Ovary (tissue), 9 donors: ENCODE data around the gene CRYBG2. TPM values are rescaled to one million over a fixed set of nuclear protein-coding genes. Genes with fewer than 3 reads are reported as not detected.

Experiments used
- DNase-seq, 5 donors: peaks; one replicate each; pipeline ENCODE4 v3.0.0-alpha.2; 2019 to 2020
- H3K27ac ChIP-seq, 2 donors: fragments of 200-600 bp; one replicate each; pipeline versions ENCODE4 v1.5.1 to v1.8.0; 2019 to 2022
- H3K27me3 ChIP-seq: fragments of 200-600 bp; one replicate; pipeline ENCODE4 v1.8.0; 2022
- H3K36me3 ChIP-seq: fragments of 200-600 bp; sonication (generic); one replicate; pipeline ENCODE4 v1.5.1; 2019
- H3K4me1 ChIP-seq: one replicate; pipeline ENCODE4 v1.8.1; 2013; ENCODE audit warnings: mild to moderate bottlenecking, moderate library complexity; ENCODE audit not compliant: insufficient read depth
- H3K4me3 ChIP-seq: fragments of 200-600 bp; sonication (generic); one replicate; pipeline ENCODE4 v1.5.1; 2017
- H3K9me3 ChIP-seq, 2 donors: fragments of 200-600 bp in 1 of 2; sonication (generic) in 1 of 2; one replicate each; pipeline versions ENCODE4 v1.5.1 to v1.8.1; 2013 to 2019; ENCODE audit warnings: mild to moderate bottlenecking in 1 of 2, moderate library complexity in 1 of 2
- EP300 ChIP-seq: sonication (generic); formaldehyde crosslinking; IDR thresholded peaks from one replicate; pipeline ENCODE4 v1.6.1; 2017; ENCODE audit warnings: antibody characterized with exemption
- POLR2A ChIP-seq: fragments of 450-650 bp; IDR thresholded peaks from one replicate; pipeline ENCODE4 v1.6.1; 2017; ENCODE audit warnings: antibody characterized with exemption, mild to moderate bottlenecking, moderate library complexity
- WGBS, 3 donors: extraction: QIAGEN DNeasy Blood & Tissue Kit in 1 of 3; methylation state at CpG; one replicate each; pipeline versions ENCODE4 v1.1.5 to v1.1.7; 2013 to 2017; 5-methylcytosine and 5-hydroxymethylcytosine counted together
- intact Hi-C, 4 donors: fragments of 100-400 bp; cut with DNase I; formaldehyde crosslinking; loops; one replicate each; pipeline versions ENCODE4 v1.11.0 to v1.15.1; 2022 to 2023
- polyA plus RNA-seq, 2 donors: library from polyadenylated mRNA; stranded (reverse); fragments of 200-250 nt in 1 of 2; fragments of 350-450 nt in 1 of 2; fragmentation: Illumina TruSeq in 1 of 2; extraction: RNeasy Lipid Tissue Mini Kit (QIAGEN cat#74804) in 1 of 2; gene quantifications; one replicate each; pipeline ENCODE4 v1.2.3, GENCODE V29; 2013 to 2014
- total RNA-seq, 7 donors: library from RNA; depleted of rRNA in 2 of 7; stranded (reverse); fragments of >200 nt in 2 of 7; fragmentation: NEBNext Ultra II Directional in 3 of 7; extraction: Animal tissue kit (Norgen Biotek cat#: 25700) in 3 of 7; gene quantifications; one replicate each; pipeline versions ENCODE4 v1.1.0 to v1.2.4, GENCODE V29; 2016 to 2023
- TF ChIP-seq, protein P1 (sequence below), 3 donors: fragments of 450-650 bp in 2 of 3; fragments of 200-600 bp in 1 of 3; IDR thresholded peaks; one replicate each; pipeline versions ENCODE4 v1.5.1 to v1.8.0; 2016 to 2022; ENCODE audit warnings: antibody characterized with exemption in 3 of 3, mild to moderate bottlenecking in 1 of 3
- donor health status: DM: no; HTN: no; CAD: no; lungs with moderate emphysema.
- donor health status: DM: no; HTN: no; CAD: no.
- donor health status: Bipolar disorder and iron deficiency.
- donor health status: DM: yes; HTN: yes; CAD: no.
- donor health status: DM: no; HTN: no; CAD: no.
- donor health status: DM: yes; HTN: yes; CAD: no.

CRYBG2 gene
- total and polyA plus RNA-seq, 9 donors: 0.11 to 2.3 (median 0.23) TPM; not detected in 6

DNA sequence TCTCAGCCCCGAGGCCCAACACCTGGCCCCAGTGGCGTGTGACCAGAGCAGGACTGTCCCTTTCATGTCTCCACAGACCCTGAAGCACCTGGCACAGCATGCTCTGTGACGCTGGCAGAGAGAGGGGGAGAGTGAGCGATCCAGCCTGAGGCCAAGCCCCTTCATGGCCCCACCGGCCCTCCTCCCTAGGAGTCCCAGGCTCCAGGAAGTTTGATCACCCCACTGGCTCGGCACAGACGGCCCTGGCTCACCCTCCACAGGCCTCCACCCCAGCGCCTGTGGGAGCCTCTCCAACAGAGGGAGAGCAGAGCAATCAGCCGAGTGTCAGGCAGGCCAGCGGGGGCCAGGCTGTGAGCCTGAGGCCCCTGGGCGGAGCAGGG is 63.1 kb downstream of the CRYBG2 start:
- WGBS, 3 donors: 65 to 85% (median 79%) methylated on average over 11 of the region's 11 CpGs
- TF ChIP-seq EP300: no peak
- TF ChIP-seq, protein P1, sequence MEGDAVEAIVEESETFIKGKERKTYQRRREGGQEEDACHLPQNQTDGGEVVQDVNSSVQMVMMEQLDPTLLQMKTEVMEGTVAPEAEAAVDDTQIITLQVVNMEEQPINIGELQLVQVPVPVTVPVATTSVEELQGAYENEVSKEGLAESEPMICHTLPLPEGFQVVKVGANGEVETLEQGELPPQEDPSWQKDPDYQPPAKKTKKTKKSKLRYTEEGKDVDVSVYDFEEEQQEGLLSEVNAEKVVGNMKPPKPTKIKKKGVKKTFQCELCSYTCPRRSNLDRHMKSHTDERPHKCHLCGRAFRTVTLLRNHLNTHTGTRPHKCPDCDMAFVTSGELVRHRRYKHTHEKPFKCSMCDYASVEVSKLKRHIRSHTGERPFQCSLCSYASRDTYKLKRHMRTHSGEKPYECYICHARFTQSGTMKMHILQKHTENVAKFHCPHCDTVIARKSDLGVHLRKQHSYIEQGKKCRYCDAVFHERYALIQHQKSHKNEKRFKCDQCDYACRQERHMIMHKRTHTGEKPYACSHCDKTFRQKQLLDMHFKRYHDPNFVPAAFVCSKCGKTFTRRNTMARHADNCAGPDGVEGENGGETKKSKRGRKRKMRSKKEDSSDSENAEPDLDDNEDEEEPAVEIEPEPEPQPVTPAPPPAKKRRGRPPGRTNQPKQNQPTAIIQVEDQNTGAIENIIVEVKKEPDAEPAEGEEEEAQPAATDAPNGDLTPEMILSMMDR (IDR thresholded peaks at IDR 0.05): no peak
- TF ChIP-seq POLR2A: no peak
- no peak for DNase-seq
- no peak overlapping the region for H3K27ac ChIP-seq
- H3K9me3 ChIP-seq: no peaks in the 10 kb centered on the region
- H3K27me3 ChIP-seq: no peaks in the 10 kb centered on the region
- no peak overlapping the region for H3K4me3 ChIP-seq
- no peaks in the 10 kb centered on the region for H3K4me1 ChIP-seq
- H3K36me3 ChIP-seq: no peaks in the 10 kb centered on the region
- intact Hi-C loops: no loop called here

DNA sequence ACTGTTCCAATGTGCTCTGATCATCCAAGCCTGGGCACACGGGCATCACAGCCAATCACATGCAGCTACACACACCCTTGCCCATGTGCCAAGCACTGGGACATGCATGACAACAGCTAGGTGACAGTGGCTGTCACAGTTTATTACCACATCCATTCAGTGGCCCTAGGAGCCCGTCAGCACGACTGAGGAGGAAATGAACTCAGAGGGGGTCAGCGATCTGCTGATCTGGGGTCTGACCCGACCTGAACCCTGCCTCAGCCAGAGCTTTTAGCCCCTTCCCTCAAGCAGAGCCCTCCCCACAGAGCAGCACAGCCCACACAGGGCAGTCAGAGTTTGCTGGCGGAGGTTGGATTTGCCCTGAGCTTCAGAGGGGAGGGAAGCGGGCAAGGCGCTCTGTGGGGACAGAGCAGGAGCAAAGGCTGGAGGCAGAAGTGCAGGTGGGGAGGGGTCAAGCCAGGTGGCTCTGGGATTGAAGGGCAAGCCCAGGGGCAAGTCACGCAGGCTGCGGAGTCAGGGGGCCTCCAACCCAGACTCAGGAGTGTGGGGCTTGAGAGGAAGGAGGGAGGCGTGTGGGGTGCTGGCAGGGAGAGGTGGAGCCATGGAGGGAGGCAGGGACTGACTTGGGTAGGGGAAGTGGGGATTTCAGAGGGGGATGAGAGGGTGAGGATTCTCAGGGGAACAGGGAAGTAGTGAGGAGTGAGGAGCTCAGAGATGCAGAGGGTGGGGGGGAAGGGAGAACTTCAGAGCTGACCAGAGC is 63.6 kb downstream of the CRYBG2 start:
- no peaks in the 10 kb centered on the region for H3K9me3 ChIP-seq
- no peak overlapping the region for H3K4me3 ChIP-seq
- 79 to 83% (median 80%) methylated on average over 11 of the region's 11 CpGs for WGBS, 3 donors
- H3K36me3 ChIP-seq: no peaks in the 10 kb centered on the region
- H3K27me3 ChIP-seq: no peaks in the 10 kb centered on the region
- H3K4me1 ChIP-seq: no peaks in the 10 kb centered on the region
- no peak for DNase-seq
- intact Hi-C loops: no loop called here
- TF ChIP-seq POLR2A (no peak), EP300 (no peak)
- TF ChIP-seq, protein P1 (IDR thresholded peaks at IDR 0.05): no peak
- no peak overlapping the region for H3K27ac ChIP-seq

GRCh38 chr1:26289158-26290059 is 64.5 kb downstream of the CRYBG2 start:
- no peaks in the 10 kb centered on the region for H3K36me3 ChIP-seq
- DNase-seq: no peak
- H3K27me3 ChIP-seq: no peaks in the 10 kb centered on the region
- H3K4me3 ChIP-seq: no peak overlapping the region
- no peak overlapping the region for H3K27ac ChIP-seq
- intact Hi-C loops: no loop called here
- no peak for TF ChIP-seq POLR2A
- TF ChIP-seq EP300: no peak
- TF ChIP-seq, protein P1 (IDR thresholded peaks at IDR 0.05): no peak
- H3K9me3 ChIP-seq: no peaks in the 10 kb centered on the region
- 83 to 89% (median 86%) methylated on average over 21 of the region's 21 CpGs for WGBS, 3 donors
- no peaks in the 10 kb centered on the region for H3K4me1 ChIP-seq

GRCh38 chr1:26288311-26288941 is 65.5 kb downstream of the CRYBG2 start:
- Histone ChIP-seq H3K36me3 (no peaks in the 10 kb centered on the region), H3K9me3 (no peaks in the 10 kb centered on the region), H3K4me3 (no peak overlapping the region), H3K4me1 (no peaks in the 10 kb centered on the region), H3K27me3 (no peaks in the 10 kb centered on the region), H3K27ac (no peak overlapping the region)
- intact Hi-C loops: no loop called here
- TF ChIP-seq EP300 (no peak), POLR2A (no peak)
- TF ChIP-seq, protein P1 (IDR thresholded peaks at IDR 0.05): no peak
- WGBS, 3 donors: 57 to 66% (median 61%) methylated on average over 5 of the region's 5 CpGs
- DNase-seq: no peak
